Measurements from ENCODE around the gene TNFRSF6B. TPM values are rescaled to one million over a fixed set of nuclear protein-coding genes. Genes with fewer than 3 reads are reported as not detected.

The TNFRSF6B gene
- total RNA-seq, 4 donors from 2014 or later, result 2.1 to 4.2 (median 2.7) TPM; not detected in 1

DNA sequence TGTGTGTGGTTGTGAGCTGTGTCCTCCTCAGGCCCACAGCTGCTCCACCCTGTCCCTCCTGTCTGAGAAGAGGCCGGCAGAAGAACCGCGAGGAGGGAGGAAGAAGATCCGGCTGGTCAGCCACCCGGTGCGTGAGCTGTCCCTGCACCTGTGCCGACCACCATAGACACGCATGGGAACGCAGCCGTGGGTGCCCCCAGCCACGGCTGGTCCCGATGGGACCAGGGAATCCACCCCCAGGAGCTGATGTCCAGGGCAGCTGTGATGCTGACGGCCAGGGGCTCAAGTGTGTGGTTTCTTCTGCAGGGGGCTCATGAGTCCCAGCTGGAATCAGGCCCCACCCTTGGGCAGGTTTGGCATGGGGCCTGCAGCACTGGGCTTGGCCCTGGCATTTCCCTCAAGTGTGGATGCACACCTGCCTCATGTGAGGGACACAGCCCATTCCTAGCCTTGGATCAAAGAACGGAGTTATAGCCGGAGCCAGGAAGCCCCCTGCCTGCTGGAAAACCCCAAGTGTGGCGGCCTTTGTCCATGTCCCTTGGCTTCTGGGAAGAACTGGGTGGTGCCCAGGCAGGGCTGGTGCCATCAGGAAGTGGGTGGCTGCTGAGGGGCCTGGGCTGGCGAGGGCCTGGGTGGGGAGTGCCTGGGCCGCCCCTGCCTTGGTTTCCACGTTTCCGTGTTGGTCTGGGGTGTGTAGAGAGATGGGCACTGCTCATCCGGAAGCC is 4.6 kb upstream of the TNFRSF6B start:
- Histone ChIP-seq H3K27ac (no peak overlapping the region), H3K4me1 (peaks cover 8 to 54% (median 13%) of the 10 kb centered on the region in 4 donors)

DNA sequence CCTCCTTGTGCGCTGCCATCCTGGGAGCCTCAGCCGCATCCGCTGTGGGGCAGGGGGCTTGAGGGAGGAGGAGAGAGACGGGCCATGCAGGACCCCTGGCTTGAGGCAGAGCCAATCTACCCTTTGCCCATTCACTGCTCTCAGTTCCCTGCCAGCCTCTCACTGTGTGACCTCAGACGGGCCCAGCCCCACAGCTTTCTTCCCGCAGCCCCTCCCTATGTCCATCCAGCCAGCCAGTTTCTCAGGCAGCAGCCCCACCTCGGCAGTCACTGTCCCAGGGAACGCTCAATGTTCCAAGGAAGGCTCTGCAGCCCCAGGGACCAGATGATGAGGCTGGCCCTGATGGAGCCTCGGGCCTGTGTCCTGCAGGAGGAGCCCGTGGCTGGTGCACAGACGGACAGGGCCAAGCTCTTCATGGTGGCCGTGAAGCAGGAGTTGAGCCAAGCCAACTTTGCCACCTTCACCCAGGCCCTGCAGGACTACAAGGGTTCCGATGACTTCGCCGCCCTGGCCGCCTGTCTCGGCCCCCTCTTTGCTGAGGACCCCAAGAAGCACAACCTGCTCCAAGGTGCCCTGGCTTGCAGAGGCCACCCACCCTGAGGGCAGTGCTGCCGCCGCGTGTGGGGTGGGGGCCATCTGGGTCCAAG is 3.9 kb upstream of the TNFRSF6B start:
- H3K36me3 ChIP-seq, result peaks cover 0 to 12% (median 0%) of the 10 kb centered on the region in 3 donors
- TF ChIP-seq POLR2A (IDR thresholded peaks at IDR 0.05), result no peak
- TF ChIP-seq, protein P1, sequence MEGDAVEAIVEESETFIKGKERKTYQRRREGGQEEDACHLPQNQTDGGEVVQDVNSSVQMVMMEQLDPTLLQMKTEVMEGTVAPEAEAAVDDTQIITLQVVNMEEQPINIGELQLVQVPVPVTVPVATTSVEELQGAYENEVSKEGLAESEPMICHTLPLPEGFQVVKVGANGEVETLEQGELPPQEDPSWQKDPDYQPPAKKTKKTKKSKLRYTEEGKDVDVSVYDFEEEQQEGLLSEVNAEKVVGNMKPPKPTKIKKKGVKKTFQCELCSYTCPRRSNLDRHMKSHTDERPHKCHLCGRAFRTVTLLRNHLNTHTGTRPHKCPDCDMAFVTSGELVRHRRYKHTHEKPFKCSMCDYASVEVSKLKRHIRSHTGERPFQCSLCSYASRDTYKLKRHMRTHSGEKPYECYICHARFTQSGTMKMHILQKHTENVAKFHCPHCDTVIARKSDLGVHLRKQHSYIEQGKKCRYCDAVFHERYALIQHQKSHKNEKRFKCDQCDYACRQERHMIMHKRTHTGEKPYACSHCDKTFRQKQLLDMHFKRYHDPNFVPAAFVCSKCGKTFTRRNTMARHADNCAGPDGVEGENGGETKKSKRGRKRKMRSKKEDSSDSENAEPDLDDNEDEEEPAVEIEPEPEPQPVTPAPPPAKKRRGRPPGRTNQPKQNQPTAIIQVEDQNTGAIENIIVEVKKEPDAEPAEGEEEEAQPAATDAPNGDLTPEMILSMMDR (IDR thresholded peaks at IDR 0.05), result peak in 1 of 6 experiments; percentile 12
- DNase-seq, result peak in 2 of 3 donors; percentile 48 to 55
- peaks cover 9 to 54% (median 15%) of the 10 kb centered on the region in 4 donors for H3K4me1 ChIP-seq
- no peak overlapping the region for H3K4me3 ChIP-seq
- no peak overlapping the region for H3K27ac ChIP-seq
- H3K27me3 ChIP-seq, result no peaks in the 10 kb centered on the region
- H3K9me3 ChIP-seq, result no peaks in the 10 kb centered on the region

More for the DNA sequence above, 4.6 kb upstream of the TNFRSF6B start:
- no peak for TF ChIP-seq POLR2A (IDR thresholded peaks at IDR 0.05)
- TF ChIP-seq, protein P1 (IDR thresholded peaks at IDR 0.05), result no peak
- H3K9me3 ChIP-seq, result no peaks in the 10 kb centered on the region
- peaks cover 0 to 12% (median 0%) of the 10 kb centered on the region in 3 donors for H3K36me3 ChIP-seq
- H3K27me3 ChIP-seq, result no peaks in the 10 kb centered on the region
- no peak overlapping the region for H3K4me3 ChIP-seq
- DNase-seq, result peak in 1 of 3 donors; percentile 57

DNA sequence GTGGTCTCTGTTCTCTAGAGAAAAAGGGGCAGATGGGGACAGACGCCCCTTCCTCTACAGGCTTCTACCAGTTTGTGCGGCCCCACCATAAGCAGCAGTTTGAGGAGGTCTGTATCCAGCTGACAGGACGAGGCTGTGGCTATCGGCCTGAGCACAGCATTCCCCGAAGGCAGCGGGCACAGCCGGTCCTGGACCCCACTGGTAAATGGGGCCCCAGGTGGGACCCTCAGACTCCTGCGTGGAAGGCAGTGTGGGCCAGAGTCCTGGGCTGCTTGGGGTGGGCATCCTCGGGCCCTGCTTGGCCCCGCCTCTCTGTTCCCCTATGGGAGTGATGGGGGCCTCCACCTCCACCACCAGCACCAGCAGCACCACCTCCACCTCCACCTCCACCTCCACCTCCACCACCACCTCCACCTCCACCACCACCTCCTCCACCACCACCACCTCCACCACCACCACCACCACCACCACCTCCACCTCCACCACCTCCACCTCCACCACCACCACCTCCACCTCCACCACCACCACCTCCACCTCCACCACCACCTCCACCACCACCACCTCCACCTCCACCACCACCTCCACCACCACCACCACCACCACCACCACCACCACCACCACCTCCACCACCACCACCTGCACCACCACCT is 3.2 kb upstream of the TNFRSF6B start:
- DNase-seq, result peak in 1 of 3 donors; percentile 47
- Histone ChIP-seq H3K4me3 (no peak overlapping the region), H3K27me3 (no peaks in the 10 kb centered on the region), H3K4me1 (peaks cover 9 to 54% (median 15%) of the 10 kb centered on the region in 4 donors), H3K9me3 (no peaks in the 10 kb centered on the region), H3K36me3 (peaks cover 0 to 12% (median 0%) of the 10 kb centered on the region in 3 donors), H3K27ac (no peak overlapping the region)
- TF ChIP-seq, protein P1 (IDR thresholded peaks at IDR 0.05), result no peak
- TF ChIP-seq POLR2A (IDR thresholded peaks at IDR 0.05), result no peak

DNA sequence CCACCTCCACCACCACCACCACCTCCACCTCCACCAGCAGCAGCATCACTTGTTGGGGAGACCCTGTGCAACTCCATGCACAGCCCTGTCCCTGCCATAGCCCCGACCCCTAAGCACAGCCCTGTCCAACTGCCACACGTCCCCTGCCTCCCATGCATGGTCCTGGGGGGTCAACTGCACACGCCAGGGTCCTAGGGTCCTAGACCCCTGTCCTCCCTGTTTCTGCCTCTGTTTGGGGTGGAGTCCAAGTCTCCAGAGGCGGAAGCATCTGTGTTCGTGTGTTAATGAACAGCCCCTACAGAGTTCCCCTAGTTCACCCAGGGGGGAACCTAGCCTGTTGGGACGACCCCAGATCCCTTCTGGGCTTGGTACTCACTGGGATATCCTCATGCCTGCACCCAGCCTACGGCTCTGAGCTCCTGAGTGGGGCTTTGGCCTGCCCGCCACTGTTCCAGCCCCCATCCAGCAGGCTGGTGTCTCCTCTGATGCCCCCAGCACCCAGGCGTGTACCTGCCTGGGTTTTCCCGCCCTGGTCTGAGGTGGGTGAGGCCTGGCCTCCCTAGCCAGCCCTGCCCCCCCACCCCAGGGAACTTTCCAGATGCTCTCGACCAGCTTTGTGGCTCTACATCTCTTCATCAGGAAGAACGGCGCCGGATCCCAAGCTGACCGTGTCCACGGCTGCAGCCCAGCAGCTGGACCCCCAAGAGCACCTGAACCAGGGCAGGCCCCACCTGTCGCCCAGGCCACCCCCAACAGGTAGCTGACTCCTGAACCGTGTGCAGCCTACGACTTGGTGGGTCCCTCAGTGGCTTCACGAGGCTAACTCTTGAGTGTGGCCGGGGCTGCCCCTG is 2.5 kb upstream of the TNFRSF6B start:
- Histone ChIP-seq H3K27ac (no peak overlapping the region), H3K9me3 (no peaks in the 10 kb centered on the region), H3K36me3 (peaks cover 0 to 12% (median 0%) of the 10 kb centered on the region in 3 donors), H3K27me3 (no peaks in the 10 kb centered on the region), H3K4me1 (peaks cover 9 to 56% (median 15%) of the 10 kb centered on the region in 4 donors), H3K4me3 (no peak overlapping the region)
- no peak for DNase-seq
- no peak for TF ChIP-seq POLR2A (IDR thresholded peaks at IDR 0.05)
- TF ChIP-seq, protein P1 (IDR thresholded peaks at IDR 0.05), result no peak
